Karpas-422 (cell line): ENCODE results near the gene OR1D5. TPM values are rescaled to one million over a fixed set of nuclear protein-coding genes. Genes with fewer than 3 reads are reported as not detected.
"Not testable (repeated sequence)": the region's sequence is repeated elsewhere in the genome, so short reads cannot be mapped to it uniquely, and the experiment has no call there.

ENCODE experiments used
- DNase-seq: peaks from one replicate; pipeline ENCODE4 v3.0.0-alpha.2; 2015
- H2AFZ ChIP-seq: fragments of 200-600 bp; sonication (generic); 2 replicates; pipeline ENCODE4 v1.6.1; 2014; ENCODE audit warnings: antibody characterized with exemption, low read length, mixed read lengths
- H3K27ac ChIP-seq: fragments of 200-600 bp; sonication (generic); 2 replicates; pipeline ENCODE4 v1.5.1; 2014; ENCODE audit warnings: mild to moderate bottlenecking, low read length, moderate library complexity
- H3K27me3 ChIP-seq: fragments of 200-600 bp; sonication (generic); 2 replicates; pipeline ENCODE4 v1.6.1; 2014; ENCODE audit warnings: low read length, mixed read lengths
- H3K36me3 ChIP-seq: fragments of 200-600 bp; sonication (generic); 2 replicates; pipeline ENCODE4 v1.6.1; 2014; ENCODE audit warnings: low read length, mixed read lengths; ENCODE audit not compliant: insufficient read depth
- H3K4me1 ChIP-seq: fragments of 200-600 bp; sonication (generic); 2 replicates; pipeline ENCODE4 v1.6.1; 2014; ENCODE audit warnings: mild to moderate bottlenecking, low read length, mixed read lengths
- H3K4me2 ChIP-seq: fragments of 200-600 bp; sonication (generic); 2 replicates; pipeline ENCODE4 v1.6.1; 2014; ENCODE audit warnings: low read length, low read depth, mild to moderate bottlenecking; ENCODE audit not compliant: poor library complexity, severe bottlenecking
- H3K4me3 ChIP-seq: fragments of 200-600 bp; sonication (generic); 2 replicates; pipeline ENCODE4 v1.5.1; 2014; ENCODE audit warnings: mild to moderate bottlenecking, antibody characterized with exemption, low read length, mixed read lengths
- H3K79me2 ChIP-seq: fragments of 200-600 bp; sonication (generic); 2 replicates; pipeline ENCODE4 v1.6.1; 2014; ENCODE audit warnings: mild to moderate bottlenecking, low read length, mixed read lengths
- H3K9ac ChIP-seq: fragments of 200-600 bp; sonication (generic); 2 replicates; pipeline ENCODE4 v1.6.0; 2014; ENCODE audit warnings: low read length
- H3K9me2 ChIP-seq: fragments of 200-600 bp; sonication (generic), shearing (Covaris generic); replicated peaks from 2 replicates; pipeline ENCODE4 v1.6.0; 2014; ENCODE audit warnings: mild to moderate bottlenecking, low read length, moderate library complexity; ENCODE audit not compliant: insufficient read depth
- H3K9me3 ChIP-seq: fragments of 300-700, 200-600 bp; sonication (generic); 2 replicates; pipeline ENCODE4 v1.6.1; 2014; ENCODE audit warnings: low read length, mixed read lengths
- H4K20me1 ChIP-seq: fragments of 200-600 bp; sonication (generic); 2 replicates; pipeline ENCODE4 v1.6.1; 2014; ENCODE audit warnings: mild to moderate bottlenecking, antibody characterized with exemption, low read length, low read depth; ENCODE audit not compliant: insufficient read depth
- total RNA-seq: library from RNA; depleted of rRNA; stranded (reverse); fragments of >200 nt; shearing (Covaris generic); gene quantifications from 2 replicates; pipeline ENCODE4 v1.2.3, GENCODE V29; 2014; ENCODE audit warnings: low replicate concordance; rRNA removed

OR1D5 gene, protein sequence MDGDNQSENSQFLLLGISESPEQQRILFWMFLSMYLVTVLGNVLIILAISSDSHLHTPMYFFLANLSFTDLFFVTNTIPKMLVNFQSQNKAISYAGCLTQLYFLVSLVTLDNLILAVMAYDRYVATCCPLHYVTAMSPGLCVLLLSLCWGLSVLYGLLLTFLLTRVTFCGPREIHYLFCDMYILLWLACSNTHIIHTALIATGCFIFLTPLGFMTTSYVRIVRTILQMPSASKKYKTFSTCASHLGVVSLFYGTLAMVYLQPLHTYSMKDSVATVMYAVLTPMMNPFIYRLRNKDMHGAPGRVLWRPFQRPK
- total RNA-seq, result not detected in 2 replicates

DNA sequence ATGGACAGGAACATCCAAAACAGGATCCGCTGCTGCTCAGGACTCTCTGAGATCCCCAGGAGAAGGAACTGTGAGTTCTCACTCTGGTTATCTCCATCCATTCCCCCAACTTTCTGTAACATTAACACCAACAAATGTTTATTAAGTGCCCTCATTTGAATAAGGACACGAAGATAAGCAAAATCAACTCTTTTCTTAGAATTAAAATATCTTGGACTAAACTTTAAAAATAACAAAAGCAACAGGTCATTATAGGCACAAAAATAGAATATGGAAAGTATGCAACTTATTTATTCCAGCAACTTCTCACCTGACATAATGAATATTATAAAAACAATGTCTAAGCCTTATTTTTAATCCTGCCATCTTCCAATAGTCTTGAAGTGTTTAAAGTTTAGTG lies at the start of gene OR1D5:
OR1D5 (minus strand) TSS at position 101 of the 400 bp plus-strand sequence; CDS start at position 101, 0 bp downstream.
- not testable (repeated sequence) for H3K27me3 ChIP-seq, H3K9me2 ChIP-seq, H3K4me1 ChIP-seq

DNA sequence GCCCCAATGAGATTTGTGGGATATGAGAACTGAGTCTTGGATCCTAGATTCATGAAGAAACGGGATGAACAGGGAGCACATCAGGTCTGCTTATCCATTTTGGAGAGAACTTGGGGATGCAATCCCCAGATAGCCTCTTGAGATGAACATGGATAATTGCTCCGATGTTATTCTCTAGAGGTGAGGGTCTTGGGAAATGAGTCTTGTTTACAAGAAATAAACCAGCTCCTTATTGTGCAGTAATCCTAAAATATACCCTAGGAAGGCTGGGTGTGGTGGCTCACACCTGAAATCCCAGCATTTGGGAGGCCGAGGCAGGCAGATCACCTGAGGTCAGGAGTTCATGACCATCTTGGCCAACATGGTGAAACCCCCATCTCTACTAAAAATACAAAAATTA lies 40.9 kb upstream of the OR1D5 start, which contains the start of gene OR1D2:
OR1D2 (minus strand) TSS at position 101 of the 400 bp plus-strand sequence. CDS start 11,426 bp downstream, outside the sequence.
- Histone ChIP-seq H3K9ac (no peak within 1 kb of the TSS), H3K4me2 (no peak within 1 kb of the TSS), H3K36me3 (no peaks in the 10 kb centered on the region), H4K20me1 (no peaks in the 10 kb centered on the region), H2AFZ (no peak within 1 kb of the TSS), H3K9me3 (no peaks in the 10 kb centered on the region), H3K4me3 (no peak within 1 kb of the TSS), H3K4me1 (no peaks in the 10 kb centered on the region), H3K79me2 (no peaks in the 10 kb centered on the region), H3K9me2 (no peaks in the 10 kb centered on the region), H3K27ac (no peak within 1 kb of the TSS), H3K27me3 (no peaks in the 10 kb centered on the region)
- DNase-seq, result no peak

More for the DNA sequence above, at the start of gene OR1D5:
- not testable (repeated sequence) for H3K36me3 ChIP-seq, H3K9ac ChIP-seq, DNase-seq, H3K4me3 ChIP-seq, H2AFZ ChIP-seq, H3K79me2 ChIP-seq, H3K4me2 ChIP-seq, H3K27ac ChIP-seq, H3K9me3 ChIP-seq, H4K20me1 ChIP-seq

GRCh38 chr17:3073850-3074249 lies 10.4 kb upstream of the OR1D5 start:
- not testable (repeated sequence) for H3K27me3 ChIP-seq, H3K4me3 ChIP-seq, H3K9ac ChIP-seq, H3K27ac ChIP-seq, H3K4me1 ChIP-seq, DNase-seq, H3K9me2 ChIP-seq, H3K36me3 ChIP-seq, H4K20me1 ChIP-seq, H3K79me2 ChIP-seq, H3K4me2 ChIP-seq, H2AFZ ChIP-seq, H3K9me3 ChIP-seq

- H4K20me1 ChIP-seq, H3K4me2 ChIP-seq, H2AFZ ChIP-seq: not testable (repeated sequence)
Measured at GRCh38 chr17:3065192-3065591, 1.8 kb upstream of the OR1D5 start.

GRCh38 chr17:3062824-3063377 lies 506 bp downstream of the OR1D5 start:
- not testable (repeated sequence) for H4K20me1 ChIP-seq, H3K9me2 ChIP-seq, H3K4me2 ChIP-seq, H3K27me3 ChIP-seq, DNase-seq, H3K9ac ChIP-seq, H3K27ac ChIP-seq, H3K9me3 ChIP-seq, H3K36me3 ChIP-seq, H2AFZ ChIP-seq, H3K4me3 ChIP-seq, H3K4me1 ChIP-seq, H3K79me2 ChIP-seq

More at GRCh38 chr17:3065192-3065591, 1.8 kb upstream of the OR1D5 start:
- H3K27ac ChIP-seq, H3K4me3 ChIP-seq, H3K9me2 ChIP-seq, H3K9ac ChIP-seq, H3K9me3 ChIP-seq, H3K27me3 ChIP-seq, H3K4me1 ChIP-seq, H3K36me3 ChIP-seq, DNase-seq, H3K79me2 ChIP-seq: not testable (repeated sequence)

GRCh38 chr17:3054868-3055267 lies 8.5 kb downstream of the OR1D5 start:
- not testable (repeated sequence) for H3K9me3 ChIP-seq, H4K20me1 ChIP-seq, H3K9ac ChIP-seq, H3K4me2 ChIP-seq, H3K9me2 ChIP-seq, H3K4me1 ChIP-seq, H2AFZ ChIP-seq, H3K27ac ChIP-seq, H3K27me3 ChIP-seq, DNase-seq, H3K36me3 ChIP-seq, H3K4me3 ChIP-seq, H3K79me2 ChIP-seq

- Histone ChIP-seq H3K9me3 (no peaks in the 10 kb centered on the region), H3K27ac (no peak overlapping the region), H3K27me3 (no peaks in the 10 kb centered on the region), H2AFZ (no peak overlapping the region), H3K4me1 (no peaks in the 10 kb centered on the region), H3K79me2 (no peaks in the 10 kb centered on the region), H4K20me1 (no peaks in the 10 kb centered on the region), H3K4me2 (no peak overlapping the region), H3K36me3 (no peaks in the 10 kb centered on the region), H3K9ac (no peak overlapping the region), H3K4me3 (no peak overlapping the region), H3K9me2 (no peaks in the 10 kb centered on the region)
- no peak for DNase-seq
Measured at GRCh38 chr17:3049705-3050295, 13.6 kb downstream of the OR1D5 start.

DNA sequence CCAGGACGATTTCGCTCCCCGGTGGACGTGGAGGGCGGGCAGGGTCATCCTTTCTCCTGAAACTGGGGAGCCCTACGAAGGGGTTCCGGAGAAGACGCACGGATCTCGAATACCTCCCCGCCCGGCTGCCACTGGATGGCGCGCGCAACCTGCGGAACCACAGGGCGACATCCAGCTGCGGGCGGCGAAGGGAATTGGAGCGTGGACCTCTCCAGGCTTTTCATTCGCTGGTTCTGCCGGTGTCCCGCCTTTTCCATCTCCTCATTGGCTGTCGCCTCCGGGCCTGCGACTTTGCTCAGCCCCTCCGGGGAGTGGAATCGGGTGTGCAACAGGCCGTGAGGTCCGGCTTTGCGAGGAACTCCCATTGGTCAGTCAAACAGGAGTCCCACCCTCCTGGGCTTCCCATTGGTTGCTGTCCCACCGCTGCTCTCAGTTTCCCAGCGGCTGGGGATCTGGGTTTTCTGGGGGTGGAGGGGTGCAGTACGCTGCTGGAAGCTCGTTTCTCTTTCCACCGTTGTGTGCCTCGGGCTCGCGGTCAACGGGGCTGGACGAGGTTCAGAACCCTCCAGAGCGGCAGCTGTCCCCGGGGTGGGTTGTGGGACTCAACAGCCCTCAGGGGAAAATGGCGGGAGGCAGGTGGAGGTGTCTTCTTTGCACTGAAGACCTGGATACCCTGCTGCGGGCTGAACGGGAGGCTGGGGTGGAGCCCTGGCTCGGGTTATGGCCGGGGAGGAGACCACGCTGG lies 14.5 kb downstream of the OR1D5 start:
- peak; percentile 51 for DNase-seq
- no peak overlapping the region for H2AFZ ChIP-seq
- H3K27me3 ChIP-seq, result 0 out of 2 replicates have a peak, but pooled peaks cover 2% of the 10 kb centered on the region
- H3K4me1 ChIP-seq, result no peaks in the 10 kb centered on the region
- no peaks in the 10 kb centered on the region for H3K79me2 ChIP-seq
- H3K27ac ChIP-seq, result no peak overlapping the region
- H4K20me1 ChIP-seq, result no peaks in the 10 kb centered on the region
- no peaks in the 10 kb centered on the region for H3K9me2 ChIP-seq
- H3K9ac ChIP-seq, result no peak overlapping the region
- no peak overlapping the region for H3K4me2 ChIP-seq
- H3K4me3 ChIP-seq, result no peak overlapping the region
- H3K36me3 ChIP-seq, result no peaks in the 10 kb centered on the region
- H3K9me3 ChIP-seq, result peaks cover 5% of the 10 kb centered on the region
